ENCODE results near the gene PPP1R7. TPM values are rescaled to one million over a fixed set of nuclear protein-coding genes. Genes with fewer than 3 reads are reported as not detected.
A peak's percentile ranks its signal among the peaks of the same experiment; 100 is the strongest.

PPP1R7 gene
- total and polyA plus RNA-seq, 9 of the 15 experiments (the other 6 are each of a cell fraction or from before 2014, with no cell fraction given), result 37.5 to 75.0 (median 50.5) TPM

- TF ChIP-seq UBTF (IDR thresholded peaks at IDR 0.05; ENCODE audit: borderline replicate concordance in 1 of 2, low read depth in 2 of 2, low read length in 2 of 2) (0 out of 4 replicates have a peak, but pooled peaks of 1 of the 2 experiments have one; percentile 14), FOXA3 (CRISPR knock-in tag; conservative IDR thresholded peaks at IDR 0.05 in 1 of 2, IDR thresholded peaks at IDR 0.05 in 1 of 2) (no peak), ZNF512 (tag; IDR thresholded peaks at IDR 0.05) (no peak), MGA (IDR thresholded peaks at IDR 0.05) (0 out of 2 replicates have a peak, but pooled peaks have one; percentile 10), EP300 (IDR thresholded peaks at IDR 0.05; ENCODE audit: low read length) (no peak), FOXJ2 (tag; IDR thresholded peaks at IDR 0.05) (no peak)
Measured at GRCh38 chr2:241149675-241149924, 667 bp upstream of the PPP1R7 start (continued).

Data from K562 (cell line).